Measurements from ENCODE around the gene CD48. TPM values are rescaled to one million over a fixed set of nuclear protein-coding genes. Genes with fewer than 3 reads are reported as not detected.
A peak's percentile ranks its signal among the peaks of the same experiment; 100 is the strongest.

CD48 gene
- total RNA-seq, 1 donor from 2014 or later, result 26.3 TPM

GRCh38 chr1:160634543-160635491 lies 76.8 kb downstream of the CD48 start:
- intact Hi-C loops (cut with DNase I), result no loop called here
- Histone ChIP-seq H3K4me3 (no peak overlapping the region), H3K9me3 (no peaks in the 10 kb centered on the region), H3K36me3 (no peaks in the 10 kb centered on the region), H3K4me1 (peaks cover 33% of the 10 kb centered on the region), H3K27me3 (ENCODE audit: low read depth) (no peaks in the 10 kb centered on the region), H3K27ac (no peak overlapping the region)
- DNase-seq, result no peak
- TF ChIP-seq, protein P1, sequence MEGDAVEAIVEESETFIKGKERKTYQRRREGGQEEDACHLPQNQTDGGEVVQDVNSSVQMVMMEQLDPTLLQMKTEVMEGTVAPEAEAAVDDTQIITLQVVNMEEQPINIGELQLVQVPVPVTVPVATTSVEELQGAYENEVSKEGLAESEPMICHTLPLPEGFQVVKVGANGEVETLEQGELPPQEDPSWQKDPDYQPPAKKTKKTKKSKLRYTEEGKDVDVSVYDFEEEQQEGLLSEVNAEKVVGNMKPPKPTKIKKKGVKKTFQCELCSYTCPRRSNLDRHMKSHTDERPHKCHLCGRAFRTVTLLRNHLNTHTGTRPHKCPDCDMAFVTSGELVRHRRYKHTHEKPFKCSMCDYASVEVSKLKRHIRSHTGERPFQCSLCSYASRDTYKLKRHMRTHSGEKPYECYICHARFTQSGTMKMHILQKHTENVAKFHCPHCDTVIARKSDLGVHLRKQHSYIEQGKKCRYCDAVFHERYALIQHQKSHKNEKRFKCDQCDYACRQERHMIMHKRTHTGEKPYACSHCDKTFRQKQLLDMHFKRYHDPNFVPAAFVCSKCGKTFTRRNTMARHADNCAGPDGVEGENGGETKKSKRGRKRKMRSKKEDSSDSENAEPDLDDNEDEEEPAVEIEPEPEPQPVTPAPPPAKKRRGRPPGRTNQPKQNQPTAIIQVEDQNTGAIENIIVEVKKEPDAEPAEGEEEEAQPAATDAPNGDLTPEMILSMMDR (IDR thresholded peaks at IDR 0.05), result no peak
- no peak for ATAC-seq

DNA sequence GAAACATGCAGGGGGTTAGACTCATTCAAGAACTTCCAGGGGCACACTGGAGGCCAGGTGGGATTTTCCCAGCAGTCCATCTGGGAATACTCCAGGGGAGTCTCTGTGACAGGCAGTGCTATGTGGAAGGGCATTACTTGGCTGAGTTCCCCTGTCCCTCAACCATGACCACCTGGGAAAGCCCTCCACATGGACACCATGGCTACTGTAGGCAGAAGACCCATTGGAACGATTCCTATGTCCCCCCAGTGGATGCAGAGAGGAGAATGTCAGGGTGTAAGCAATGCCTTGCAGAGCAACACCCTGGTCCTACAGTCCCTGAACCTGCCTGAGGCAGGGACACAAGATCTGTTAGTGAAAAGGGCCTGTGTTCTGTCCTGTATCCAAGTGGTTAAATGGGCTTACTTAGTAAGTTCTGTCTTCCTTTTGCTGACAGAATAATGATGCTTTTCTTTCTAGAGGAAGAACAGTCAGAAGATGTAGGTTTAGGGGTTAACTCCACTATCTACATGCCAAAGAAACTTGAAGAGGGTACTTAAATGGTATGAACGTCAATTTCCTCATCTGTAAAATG lies 78.2 kb downstream of the CD48 start:
- Histone ChIP-seq H3K9me3 (no peaks in the 10 kb centered on the region), H3K36me3 (no peaks in the 10 kb centered on the region), H3K4me1 (peaks cover 39% of the 10 kb centered on the region), H3K27me3 (ENCODE audit: low read depth) (no peaks in the 10 kb centered on the region), H3K4me3 (no peak overlapping the region), H3K27ac (no peak overlapping the region)
- DNase-seq (no peak), ATAC-seq (no peak)
- intact Hi-C loops (cut with DNase I), result no loop called here
- TF ChIP-seq, protein P1 (IDR thresholded peaks at IDR 0.05), result no peak

DNA sequence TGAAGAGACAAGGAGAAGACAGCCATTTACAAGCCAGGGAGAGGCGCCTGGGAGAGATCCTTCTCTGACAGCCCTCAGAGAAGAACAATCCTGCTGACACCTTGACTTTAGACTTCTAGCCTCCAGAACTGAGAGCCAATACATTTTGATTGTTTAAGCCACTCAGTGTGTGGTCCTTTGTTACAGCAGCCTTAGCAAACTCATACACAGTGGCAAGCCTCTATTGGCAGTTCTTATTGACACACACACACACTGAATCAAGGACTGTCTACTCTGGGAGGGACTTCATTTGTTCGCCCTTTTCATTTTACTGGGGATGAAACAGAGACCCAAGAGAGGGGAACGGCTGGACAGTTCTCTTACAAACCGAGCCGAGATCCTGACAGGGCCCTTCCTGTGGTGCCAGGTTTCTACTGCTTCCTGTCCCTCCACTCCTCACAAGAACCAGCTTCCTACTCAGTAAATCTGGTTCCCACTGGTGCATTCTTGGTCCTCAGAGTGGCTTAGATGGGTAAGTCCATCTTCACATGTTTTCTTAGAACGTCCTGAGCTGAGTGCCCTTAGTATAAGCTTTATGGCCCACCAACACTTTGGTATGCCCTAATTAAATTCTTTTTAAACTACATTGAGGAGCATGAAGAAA lies 79.5 kb downstream of the CD48 start:
- Histone ChIP-seq H3K27ac (no peak overlapping the region), H3K36me3 (no peaks in the 10 kb centered on the region), H3K9me3 (no peaks in the 10 kb centered on the region), H3K4me1 (peaks cover 32% of the 10 kb centered on the region), H3K4me3 (no peak overlapping the region), H3K27me3 (ENCODE audit: low read depth) (no peaks in the 10 kb centered on the region)
- TF ChIP-seq, protein P1 (IDR thresholded peaks at IDR 0.05), result no peak
- intact Hi-C loops (cut with DNase I), result no loop called here
- DNase-seq (no peak), ATAC-seq (no peak)

DNA sequence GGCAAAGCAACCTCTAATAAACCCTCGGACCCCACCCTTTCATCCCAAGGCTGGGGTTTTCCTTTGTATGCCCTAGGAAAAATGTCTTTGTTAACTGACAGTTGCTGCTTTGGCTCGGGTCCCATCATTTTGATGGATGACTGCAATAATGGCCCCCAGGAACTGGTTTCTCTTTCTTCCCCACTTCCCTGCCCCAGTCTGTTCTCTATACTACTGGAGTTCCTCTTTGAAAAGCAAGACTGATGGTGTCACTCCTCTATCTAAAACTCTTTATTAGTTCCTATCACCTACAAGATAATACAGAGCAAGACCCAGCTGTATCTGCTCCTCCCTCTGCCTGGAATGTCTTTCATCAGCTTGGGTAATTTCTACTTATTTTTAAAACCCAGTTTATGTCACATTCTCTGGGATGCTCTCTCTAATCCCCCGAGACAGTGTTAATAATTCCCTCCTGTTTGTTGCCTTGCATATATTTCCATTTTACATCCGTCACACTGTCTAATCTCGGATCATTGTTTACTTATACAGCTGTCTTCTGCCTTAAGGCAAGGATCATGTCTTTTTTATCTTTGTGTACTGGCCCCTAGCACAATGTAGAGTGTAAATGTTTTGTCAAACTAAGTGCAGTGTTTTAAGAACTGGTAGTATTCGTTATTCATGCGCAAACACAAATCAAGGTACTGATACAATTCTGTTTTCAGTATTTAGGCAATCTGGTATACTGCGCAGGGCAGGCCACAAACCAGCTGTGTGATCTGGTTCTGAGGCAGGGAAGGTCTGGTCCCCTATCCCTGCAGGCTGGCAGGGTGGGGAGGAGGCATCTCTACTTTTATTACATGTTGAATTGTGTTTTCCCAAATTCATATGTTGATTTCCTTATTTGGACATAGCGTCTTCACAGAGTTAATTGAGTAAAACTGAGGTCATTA lies 80.8 kb downstream of the CD48 start:
- Histone ChIP-seq H3K36me3 (no peaks in the 10 kb centered on the region), H3K9me3 (no peaks in the 10 kb centered on the region), H3K4me3 (no peak overlapping the region), H3K27ac (no peak overlapping the region), H3K4me1 (peaks cover 36% of the 10 kb centered on the region), H3K27me3 (ENCODE audit: low read depth) (no peaks in the 10 kb centered on the region)
- intact Hi-C loops (cut with DNase I), result no loop called here
- DNase-seq, result no peak
- peak in 1 of 2 donors; percentile 17 for ATAC-seq
- TF ChIP-seq, protein P1 (IDR thresholded peaks at IDR 0.05), result no peak
